Smooth muscle cell (in vitro differentiated cells): ENCODE measurements around the gene GPR3. TPM values are rescaled to one million over a fixed set of nuclear protein-coding genes. Genes with fewer than 3 reads are reported as not detected.

Source experiments
- DNase-seq: peaks from one replicate; lab custom pipeline; 2025; ENCODE audit not compliant: unreplicated experiment; lab: John Stamatoyannopoulos, UW
- H2AFZ ChIP-seq: fragments of 200-600 bp; sonication (generic); 2 replicates; pipeline ENCODE4 v1.6.0; 2016; ENCODE audit warnings: antibody characterized with exemption, low read depth, mild to moderate bottlenecking
- H3F3A ChIP-seq: fragments of 200-600 bp; sonication (generic); 2 replicates; pipeline ENCODE4 v1.6.0; 2017; ENCODE audit warnings: antibody characterized with exemption, low read depth
- H3K27ac ChIP-seq: fragments of 200-600 bp; sonication (generic); 2 replicates; pipeline ENCODE4 v1.5.1; 2016; ENCODE audit warnings: low read depth, mild to moderate bottlenecking
- H3K27me3 ChIP-seq: fragments of 200-600 bp; sonication (generic); 2 replicates; pipeline ENCODE4 v1.6.1; 2016; ENCODE audit warnings: low read depth, mild to moderate bottlenecking
- H3K36me3 ChIP-seq: fragments of 200-600 bp; sonication (generic); 2 replicates; pipeline ENCODE4 v1.5.1; 2016; ENCODE audit warnings: low read depth
- H3K4me1 ChIP-seq: fragments of 200-600 bp; sonication (generic); 2 replicates; pipeline ENCODE4 v1.5.1; 2016; ENCODE audit warnings: low read depth
- H3K4me2 ChIP-seq: fragments of 200-600 bp; sonication (generic); 2 replicates; pipeline ENCODE4 v1.6.0; 2016; ENCODE audit warnings: mild to moderate bottlenecking
- H3K4me3 ChIP-seq: fragments of 200-600 bp; sonication (generic); 2 replicates; pipeline ENCODE4 v1.5.1; 2016; ENCODE audit warnings: mild to moderate bottlenecking
- H3K79me2 ChIP-seq: fragments of 200-600 bp; sonication (generic); 2 replicates; pipeline ENCODE4 v1.6.0; 2016; ENCODE audit warnings: low read depth, mild to moderate bottlenecking
- H3K9ac ChIP-seq: fragments of 200-600 bp; sonication (generic); 2 replicates; pipeline ENCODE4 v1.6.0; 2016; ENCODE audit warnings: low read depth
- H3K9me3 ChIP-seq: fragments of 200-600 bp; sonication (generic); replicated peaks from 2 replicates; pipeline ENCODE4 v1.5.1; 2016; ENCODE audit warnings: low read depth
- H4K20me1 ChIP-seq: fragments of 200-600 bp; sonication (generic); 2 replicates; pipeline ENCODE4 v1.6.0; 2016; ENCODE audit warnings: low read depth
- WGBS: methylation state at CpG from one replicate; pipeline ENCODE4 v1.1.7; 2016; ENCODE audit warnings: low lambda C conversion rate; 5-methylcytosine and 5-hydroxymethylcytosine counted together
- polyA plus RNA-seq: library from polyadenylated mRNA; unstranded; fragments of >200 nt; fragmentation: Nextera tagmentation; extraction: Ambion mirVana; gene quantifications from 2 replicates; pipeline ENCODE4 v1.2.1, GENCODE V29; 2016
- total RNA-seq: library from RNA; depleted of rRNA; stranded (reverse); fragments of >200 nt; gene quantifications from 2 replicates; pipeline ENCODE4 v1.2.3, GENCODE V29; 2014
- TF ChIP-seq, protein P1 (sequence below): fragments of 200-600 bp; sonication (generic); IDR thresholded peaks from 2 replicates; pipeline ENCODE4 v1.5.1; 2017; ENCODE audit warnings: borderline replicate concordance, mild to moderate bottlenecking, antibody characterized with exemption; ENCODE audit not compliant: insufficient read depth, poor library complexity, severe bottlenecking

Gene GPR3
- total and polyA plus RNA-seq, 2 experiments from 2014 or later: 2.7 to 4.0 TPM

- H3K4me2 ChIP-seq: no peak overlapping the region
- TF ChIP-seq, protein P1, sequence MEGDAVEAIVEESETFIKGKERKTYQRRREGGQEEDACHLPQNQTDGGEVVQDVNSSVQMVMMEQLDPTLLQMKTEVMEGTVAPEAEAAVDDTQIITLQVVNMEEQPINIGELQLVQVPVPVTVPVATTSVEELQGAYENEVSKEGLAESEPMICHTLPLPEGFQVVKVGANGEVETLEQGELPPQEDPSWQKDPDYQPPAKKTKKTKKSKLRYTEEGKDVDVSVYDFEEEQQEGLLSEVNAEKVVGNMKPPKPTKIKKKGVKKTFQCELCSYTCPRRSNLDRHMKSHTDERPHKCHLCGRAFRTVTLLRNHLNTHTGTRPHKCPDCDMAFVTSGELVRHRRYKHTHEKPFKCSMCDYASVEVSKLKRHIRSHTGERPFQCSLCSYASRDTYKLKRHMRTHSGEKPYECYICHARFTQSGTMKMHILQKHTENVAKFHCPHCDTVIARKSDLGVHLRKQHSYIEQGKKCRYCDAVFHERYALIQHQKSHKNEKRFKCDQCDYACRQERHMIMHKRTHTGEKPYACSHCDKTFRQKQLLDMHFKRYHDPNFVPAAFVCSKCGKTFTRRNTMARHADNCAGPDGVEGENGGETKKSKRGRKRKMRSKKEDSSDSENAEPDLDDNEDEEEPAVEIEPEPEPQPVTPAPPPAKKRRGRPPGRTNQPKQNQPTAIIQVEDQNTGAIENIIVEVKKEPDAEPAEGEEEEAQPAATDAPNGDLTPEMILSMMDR: no peak
- no peak overlapping the region for H3K9ac ChIP-seq
- DNase-seq: no peak
- H3K9me3 ChIP-seq: no peaks in the 10 kb centered on the region
- no peaks in the 10 kb centered on the region for H3K27me3 ChIP-seq
- WGBS: 91% methylated on average over 26 of the region's 26 CpGs
- H3K4me1 ChIP-seq: peaks cover 24% of the 10 kb centered on the region
- peaks cover 5% of the 10 kb centered on the region for H4K20me1 ChIP-seq
- H3K4me3 ChIP-seq: no peak overlapping the region
- peaks cover 7% of the 10 kb centered on the region for H3F3A ChIP-seq
- H3K79me2 ChIP-seq: peaks cover 5% of the 10 kb centered on the region
- H2AFZ ChIP-seq: no peak overlapping the region
- H3K36me3 ChIP-seq: no peaks in the 10 kb centered on the region
- no peak overlapping the region for H3K27ac ChIP-seq
Measured at GRCh38 chr1:27363766-27364695, 28.4 kb upstream of the GPR3 start.

- Histone ChIP-seq H3K4me2 (peak overlapping the region; percentile 88), H3F3A (peaks cover 7% of the 10 kb centered on the region), H3K36me3 (no peaks in the 10 kb centered on the region), H4K20me1 (peaks cover 5% of the 10 kb centered on the region), H3K4me3 (peak overlapping the region; percentile 63), H3K4me1 (peaks cover 24% of the 10 kb centered on the region), H3K79me2 (peaks cover 5% of the 10 kb centered on the region), H3K27ac (peak overlapping the region; percentile 77), H3K9ac (no peak overlapping the region), H2AFZ (no peak overlapping the region), H3K9me3 (no peaks in the 10 kb centered on the region), H3K27me3 (no peaks in the 10 kb centered on the region)
- 81% methylated on average over 11 of the region's 11 CpGs for WGBS
- TF ChIP-seq, protein P1: no peak
- no peak for DNase-seq
Measured at GRCh38 chr1:27364696-27365371, 27.6 kb upstream of the GPR3 start.

- peak overlapping the region; percentile 77 for H3K27ac ChIP-seq
- H3K9ac ChIP-seq: peak overlapping the region; percentile 21
- H3K27me3 ChIP-seq: no peaks in the 10 kb centered on the region
- no peaks in the 10 kb centered on the region for H3K36me3 ChIP-seq
- peak; percentile 93 for DNase-seq
- H2AFZ ChIP-seq: peak overlapping the region; percentile 68
- TF ChIP-seq, protein P1: no peak
- peaks cover 20% of the 10 kb centered on the region for H3K4me1 ChIP-seq
- H3K9me3 ChIP-seq: no peaks in the 10 kb centered on the region
- 9% methylated on average over 28 of the region's 40 CpGs for WGBS
- peak overlapping the region; percentile 63 for H3K4me3 ChIP-seq
- peaks cover 5% of the 10 kb centered on the region for H3K79me2 ChIP-seq
- H3K4me2 ChIP-seq: peak overlapping the region; percentile 88
- H3F3A ChIP-seq: peaks cover 7% of the 10 kb centered on the region
- peaks cover 5% of the 10 kb centered on the region for H4K20me1 ChIP-seq
Measured at GRCh38 chr1:27365372-27366112, 26.9 kb upstream of the GPR3 start.
